ENCODE data around the gene ALOX5AP. TPM values are rescaled to one million over a fixed set of nuclear protein-coding genes. Genes with fewer than 3 reads are reported as not detected.

ALOX5AP gene
- total RNA-seq, 1 experiment from 2014 or later: 1.1 TPM

DNA sequence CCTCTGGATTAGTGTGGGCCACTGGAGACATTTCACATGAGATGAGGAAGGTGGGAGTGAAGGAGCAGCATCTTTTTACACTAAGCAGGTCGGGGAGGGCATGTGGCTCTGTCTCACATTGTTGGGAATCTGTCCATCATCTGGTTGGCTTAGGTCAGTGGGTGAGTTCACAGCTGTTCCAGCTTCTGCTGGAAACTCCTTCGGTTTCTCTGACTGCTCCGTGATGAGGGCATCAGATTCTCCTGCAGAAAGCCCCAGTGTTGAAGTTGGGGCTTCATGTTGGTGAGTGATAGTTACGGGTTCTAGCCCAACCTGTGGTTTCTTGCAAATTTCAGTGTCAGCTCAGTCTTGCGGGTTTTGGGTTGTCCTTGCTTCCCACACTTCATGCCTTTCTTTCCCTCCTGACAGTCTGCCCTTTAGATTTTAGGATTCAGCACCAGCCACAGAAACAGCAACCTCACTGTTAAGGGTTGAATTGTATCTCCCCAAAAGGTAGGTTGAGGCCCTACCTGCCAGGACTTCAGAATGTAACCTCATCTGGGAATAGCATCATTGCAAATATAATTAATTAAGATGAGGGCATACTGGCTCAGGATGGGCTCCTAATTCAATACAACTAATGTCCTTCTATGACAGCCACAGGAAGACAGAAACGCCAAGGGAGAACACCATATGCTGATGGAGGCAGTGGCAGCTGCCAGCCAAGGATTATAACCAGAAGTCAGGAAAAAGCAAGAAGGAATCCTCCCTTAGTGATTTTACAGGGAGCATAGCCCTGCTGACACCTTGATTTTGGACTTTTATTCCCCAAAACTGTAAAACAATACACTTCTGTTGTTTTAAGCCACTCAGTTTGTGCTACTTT lies 7.6 kb upstream of the ALOX5AP start:
- intact Hi-C loops (cut with micrococcal nuclease; ENCODE audit: unreplicated experiment): no loop called here
- Mint-ChIP-seq H3K4me1 (ENCODE audit: low read depth, unreplicated experiment) (no peaks in the 10 kb centered on the region), H3K27me3 (ENCODE audit: insufficient read depth, unreplicated experiment) (no peaks in the 10 kb centered on the region), H3K27ac (ENCODE audit: unreplicated experiment) (no peak overlapping the region), H3K4me3 (ENCODE audit: unreplicated experiment) (no peak overlapping the region), H3K9me3 (ENCODE audit: unreplicated experiment) (no peaks in the 10 kb centered on the region), H3K36me3 (ENCODE audit: insufficient read depth, unreplicated experiment) (no peaks in the 10 kb centered on the region)
- no TSS peak for BruUV-seq (replicated peaks)
- TF ChIP-seq, protein P1, sequence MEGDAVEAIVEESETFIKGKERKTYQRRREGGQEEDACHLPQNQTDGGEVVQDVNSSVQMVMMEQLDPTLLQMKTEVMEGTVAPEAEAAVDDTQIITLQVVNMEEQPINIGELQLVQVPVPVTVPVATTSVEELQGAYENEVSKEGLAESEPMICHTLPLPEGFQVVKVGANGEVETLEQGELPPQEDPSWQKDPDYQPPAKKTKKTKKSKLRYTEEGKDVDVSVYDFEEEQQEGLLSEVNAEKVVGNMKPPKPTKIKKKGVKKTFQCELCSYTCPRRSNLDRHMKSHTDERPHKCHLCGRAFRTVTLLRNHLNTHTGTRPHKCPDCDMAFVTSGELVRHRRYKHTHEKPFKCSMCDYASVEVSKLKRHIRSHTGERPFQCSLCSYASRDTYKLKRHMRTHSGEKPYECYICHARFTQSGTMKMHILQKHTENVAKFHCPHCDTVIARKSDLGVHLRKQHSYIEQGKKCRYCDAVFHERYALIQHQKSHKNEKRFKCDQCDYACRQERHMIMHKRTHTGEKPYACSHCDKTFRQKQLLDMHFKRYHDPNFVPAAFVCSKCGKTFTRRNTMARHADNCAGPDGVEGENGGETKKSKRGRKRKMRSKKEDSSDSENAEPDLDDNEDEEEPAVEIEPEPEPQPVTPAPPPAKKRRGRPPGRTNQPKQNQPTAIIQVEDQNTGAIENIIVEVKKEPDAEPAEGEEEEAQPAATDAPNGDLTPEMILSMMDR (IDR thresholded peaks at IDR 0.05; ENCODE audit: insufficient read depth in 1 of 2, low read depth in 1 of 2, low read length in 1 of 2, severe bottlenecking in 1 of 2, unreplicated experiment in 1 of 2): no peak
- no peak for DNase-seq
- no peaks in the 10 kb centered on the region for H3K36me3 ChIP-seq (ENCODE audit: control insufficient read depth, insufficient read depth, low read length)
- no peak overlapping the region for H3K4me3 ChIP-seq (ENCODE audit: low read depth, low read length)
- ChIA-PET CTCF (no interaction called here), POLR2A (no interaction called here)
- peaks cover 12% of the 10 kb centered on the region; the same call in 1 of the 2 replicates for H3K4me1 ChIP-seq
- no peaks in the 10 kb centered on the region for H3K27me3 ChIP-seq (replicated peaks; ENCODE audit: control insufficient read depth, insufficient read depth, low read length)
- H3K9me3 ChIP-seq: no peaks in the 10 kb centered on the region

DNA sequence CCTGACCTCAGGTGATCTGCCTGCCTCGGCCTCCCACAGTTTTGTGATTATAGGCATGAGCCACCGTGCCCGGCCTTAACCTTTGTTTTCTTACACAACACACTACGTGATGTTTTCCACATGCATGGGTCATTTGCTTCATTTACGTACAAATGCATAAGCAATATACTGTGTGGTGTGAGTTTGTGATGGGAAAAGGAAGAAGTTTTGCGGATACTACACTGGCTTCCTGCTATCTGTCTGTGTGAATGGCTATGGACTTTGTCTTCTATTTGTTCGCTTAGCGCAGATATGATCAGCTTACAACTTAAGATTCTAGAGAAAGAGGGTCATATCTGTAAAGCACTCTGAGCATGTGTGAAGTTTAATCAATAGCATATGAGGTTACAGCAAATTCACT lies 5.5 kb upstream of the ALOX5AP start:
- Histone ChIP-seq H3K4me1 (peaks cover 12% of the 10 kb centered on the region; the same call in 1 of the 2 replicates), H3K27me3 (replicated peaks; ENCODE audit: control insufficient read depth, insufficient read depth, low read length) (no peaks in the 10 kb centered on the region), H3K4me3 (ENCODE audit: low read depth, low read length) (no peak overlapping the region), H3K9me3 (no peaks in the 10 kb centered on the region), H3K36me3 (ENCODE audit: control insufficient read depth, insufficient read depth, low read length) (no peaks in the 10 kb centered on the region)
- ChIA-PET POLR2A (no interaction called here), CTCF (no interaction called here)
- DNase-seq: no peak
- no peaks in the 10 kb centered on the region for H3K27me3 Mint-ChIP-seq (ENCODE audit: insufficient read depth, unreplicated experiment)
- no peak overlapping the region for H3K27ac Mint-ChIP-seq (ENCODE audit: unreplicated experiment)
- H3K4me3 Mint-ChIP-seq (ENCODE audit: unreplicated experiment): no peak overlapping the region
- intact Hi-C loops (cut with micrococcal nuclease; ENCODE audit: unreplicated experiment): no loop called here
- TF ChIP-seq, protein P1 (IDR thresholded peaks at IDR 0.05; ENCODE audit: insufficient read depth in 1 of 2, low read depth in 1 of 2, low read length in 1 of 2, severe bottlenecking in 1 of 2, unreplicated experiment in 1 of 2): no peak
- BruUV-seq (replicated peaks): no TSS peak
- no peaks in the 10 kb centered on the region for H3K4me1 Mint-ChIP-seq (ENCODE audit: low read depth, unreplicated experiment)
- no peaks in the 10 kb centered on the region for H3K9me3 Mint-ChIP-seq (ENCODE audit: unreplicated experiment)
- H3K36me3 Mint-ChIP-seq (ENCODE audit: insufficient read depth, unreplicated experiment): no peaks in the 10 kb centered on the region

DNA sequence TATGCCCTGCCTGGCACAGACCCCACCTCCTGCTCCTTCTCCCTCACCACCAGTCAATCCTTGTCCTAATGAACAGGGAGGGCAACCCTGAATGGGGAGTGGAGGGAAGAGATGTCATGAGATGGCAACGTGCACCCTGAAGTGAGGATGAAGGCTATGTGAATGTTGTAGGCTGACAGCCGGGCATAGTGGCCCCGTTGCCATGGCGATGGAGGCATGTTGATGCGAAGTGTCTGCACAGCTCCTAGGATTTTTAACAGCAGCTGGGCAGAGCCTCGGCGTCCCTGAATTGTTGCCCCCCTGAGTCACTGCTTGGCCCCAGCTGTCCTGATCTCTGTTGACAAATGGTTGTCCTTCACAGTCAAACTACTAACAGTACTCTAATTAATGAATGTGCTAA lies 4.8 kb upstream of the ALOX5AP start:
- DNase-seq: no peak
- Histone ChIP-seq H3K36me3 (ENCODE audit: control insufficient read depth, insufficient read depth, low read length) (no peaks in the 10 kb centered on the region), H3K9me3 (no peaks in the 10 kb centered on the region), H3K27me3 (replicated peaks; ENCODE audit: control insufficient read depth, insufficient read depth, low read length) (no peaks in the 10 kb centered on the region), H3K4me1 (peaks cover 12% of the 10 kb centered on the region; the same call in 1 of the 2 replicates), H3K4me3 (ENCODE audit: low read depth, low read length) (no peak overlapping the region)
- ChIA-PET CTCF (no interaction called here), POLR2A (no interaction called here)
- H3K36me3 Mint-ChIP-seq (ENCODE audit: insufficient read depth, unreplicated experiment): no peaks in the 10 kb centered on the region
- no peaks in the 10 kb centered on the region for H3K4me1 Mint-ChIP-seq (ENCODE audit: low read depth, unreplicated experiment)
- no TSS peak for BruUV-seq (replicated peaks)
- no peaks in the 10 kb centered on the region for H3K9me3 Mint-ChIP-seq (ENCODE audit: unreplicated experiment)
- H3K27me3 Mint-ChIP-seq (ENCODE audit: insufficient read depth, unreplicated experiment): no peaks in the 10 kb centered on the region
- H3K27ac Mint-ChIP-seq (ENCODE audit: unreplicated experiment): no peak overlapping the region
- TF ChIP-seq, protein P1 (IDR thresholded peaks at IDR 0.05; ENCODE audit: insufficient read depth in 1 of 2, low read depth in 1 of 2, low read length in 1 of 2, severe bottlenecking in 1 of 2, unreplicated experiment in 1 of 2): no peak
- no peak overlapping the region for H3K4me3 Mint-ChIP-seq (ENCODE audit: unreplicated experiment)
- intact Hi-C loops (cut with micrococcal nuclease; ENCODE audit: unreplicated experiment): no loop called here
